Fibroblast of lung (primary cell): ENCODE data around the gene RPUSD4. TPM values are rescaled to one million over a fixed set of nuclear protein-coding genes. Genes with fewer than 3 reads are reported as not detected.
A peak's percentile ranks its signal among the peaks of the same experiment; 100 is the strongest.

Source experiments
- DNase-seq, 2 donors: peaks; one replicate each; pipeline versions ENCODE4 v3.0.0 to v3.0.0-alpha.2; 2010; ENCODE audit warnings: low read depth in 2 of 2
- H2AFZ ChIP-seq: 2 replicates; pipeline ENCODE4 v1.5.1; 2012; ENCODE audit warnings: low read length, control low read depth, inconsistent platforms
- H3K27ac ChIP-seq: 2 replicates; pipeline ENCODE4 v1.5.1; 2011; ENCODE audit warnings: low read length, control low read depth; ENCODE audit not compliant: insufficient read depth
- H3K27me3 ChIP-seq: 2 replicates; pipeline ENCODE4 v1.5.1; 2011; ENCODE audit warnings: mild to moderate bottlenecking, low read length; ENCODE audit not compliant: control insufficient read depth, insufficient read depth
- H3K36me3 ChIP-seq: 2 replicates; pipeline ENCODE4 v1.5.1; 2011; ENCODE audit warnings: low read length; ENCODE audit not compliant: control insufficient read depth, insufficient read depth
- H3K4me1 ChIP-seq: 2 replicates; pipeline ENCODE4 v1.5.1; 2011; ENCODE audit warnings: low read length; ENCODE audit not compliant: control insufficient read depth, insufficient read depth; ENCODE audit errors: extremely low read depth
- H3K4me2 ChIP-seq: 2 replicates; pipeline ENCODE4 v1.5.1; 2011; ENCODE audit warnings: low read length, control low read depth; ENCODE audit not compliant: insufficient read depth; ENCODE audit errors: extremely low read depth
- H3K4me3 ChIP-seq, 4 experiments: fragments of 200-600 bp in 1 of 4; sonication (generic) in 1 of 4; replicated peaks in 1 of 4; 2 replicates each; pipeline ENCODE4 v1.5.1; 2011 to 2016; ENCODE audit warnings: low read length in 4 of 4, low read depth in 3 of 4, mild to moderate bottlenecking in 3 of 4, control low read depth in 2 of 4, inconsistent platforms in 1 of 4, mixed read lengths in 1 of 4; ENCODE audit not compliant: insufficient read depth in 1 of 4; ENCODE audit errors: control extremely low read depth in 1 of 4
- H3K79me2 ChIP-seq: 2 replicates; pipeline ENCODE4 v1.5.1; 2012; ENCODE audit warnings: mild to moderate bottlenecking, low read length, inconsistent platforms; ENCODE audit not compliant: control insufficient read depth, insufficient read depth
- H3K9ac ChIP-seq: 2 replicates; pipeline ENCODE4 v1.5.1; 2011; ENCODE audit warnings: mild to moderate bottlenecking, low read length, control low read depth; ENCODE audit not compliant: insufficient read depth
- H3K9me3 ChIP-seq: 2 replicates; pipeline ENCODE4 v1.5.1; 2012; ENCODE audit warnings: low read depth, low read length; ENCODE audit not compliant: control insufficient read depth, insufficient read depth
- H4K20me1 ChIP-seq: 2 replicates; pipeline ENCODE4 v1.5.1; 2011; ENCODE audit warnings: low read length; ENCODE audit not compliant: control insufficient read depth, insufficient read depth; ENCODE audit errors: extremely low read depth
- CTCF ChIP-seq, 2 donors: IDR thresholded peaks in 1 of 2; conservative IDR thresholded peaks in 1 of 2; 1 replicate in 1 of 2; 2 replicates in 1 of 2; pipeline ENCODE4 v1.5.1; 2011 to 2012; ENCODE audit warnings: low read length in 2 of 2, control low read depth in 1 of 2, inconsistent platforms in 1 of 2, low read depth in 1 of 2, mild to moderate bottlenecking in 1 of 2
- EZH2 ChIP-seq: IDR thresholded peaks from 2 replicates; pipeline ENCODE4 v1.5.1; 2012; ENCODE audit warnings: low read length, control low read depth, mild to moderate bottlenecking; ENCODE audit errors: missing control alignments
- polyA plus RNA-seq, 2 donors: library from polyadenylated mRNA; depleted of rRNA in 1 of 2; stranded (reverse) in 1 of 2; unstranded in 1 of 2; fragments of >200 nt; gene quantifications; 2 replicates each; pipeline ENCODE4 v1.2.1, GENCODE V29; 2011 to 2012; ENCODE audit warnings: missing spikeins in 1 of 2
- total RNA-seq: library from RNA; depleted of rRNA; stranded (reverse); fragments of >200 nt; gene quantifications from 2 replicates; pipeline ENCODE4 v1.2.1, GENCODE V29; 2014

The RPUSD4 gene
- total and polyA plus RNA-seq, 2 donors (not counting 1 experiment from before 2014, with no cell fraction given), result 16.3 to 26.9 TPM

GRCh38 chr11:126195119-126195518 is 16.3 kb downstream of the RPUSD4 start:
- H3K9ac ChIP-seq, result no peak overlapping the region
- H3K4me2 ChIP-seq, result no peak overlapping the region
- peaks cover 16% of the 10 kb centered on the region for H3K36me3 ChIP-seq
- H4K20me1 ChIP-seq, result no peaks in the 10 kb centered on the region
- H3K9me3 ChIP-seq, result no peaks in the 10 kb centered on the region
- no peaks in the 10 kb centered on the region for H3K4me1 ChIP-seq
- H3K27ac ChIP-seq, result no peak overlapping the region
- H2AFZ ChIP-seq, result no peak overlapping the region
- no peak for TF ChIP-seq CTCF (conservative IDR thresholded peaks at IDR 0.05 in 1 of 2, IDR thresholded peaks at IDR 0.05 in 1 of 2; ENCODE audit: low read depth in 1 of 2, low read length in 2 of 2)
- no peak for TF ChIP-seq EZH2
- no peak overlapping the region for H3K4me3 ChIP-seq
- no peaks in the 10 kb centered on the region for H3K27me3 ChIP-seq
- DNase-seq, result no peak
- H3K79me2 ChIP-seq, result no peaks in the 10 kb centered on the region

GRCh38 chr11:126194121-126194543 is 17.3 kb downstream of the RPUSD4 start:
- Histone ChIP-seq H3K79me2 (no peaks in the 10 kb centered on the region), H3K4me1 (no peaks in the 10 kb centered on the region), H3K9me3 (no peaks in the 10 kb centered on the region), H3K36me3 (peaks cover 14% of the 10 kb centered on the region), H2AFZ (no peak overlapping the region), H3K4me3 (no peak overlapping the region), H3K4me2 (no peak overlapping the region), H3K27me3 (no peaks in the 10 kb centered on the region), H4K20me1 (no peaks in the 10 kb centered on the region), H3K9ac (no peak overlapping the region), H3K27ac (no peak overlapping the region)
- DNase-seq, result peak; percentile 25 to 74
- TF ChIP-seq CTCF (conservative IDR thresholded peaks at IDR 0.05 in 1 of 2, IDR thresholded peaks at IDR 0.05 in 1 of 2; ENCODE audit: low read depth in 1 of 2, low read length in 2 of 2), result peak; percentile 60 to 68
- no peak for TF ChIP-seq EZH2

GRCh38 chr11:126193038-126193478 is 18.4 kb downstream of the RPUSD4 start:
- DNase-seq, result no peak
- H3K4me3 ChIP-seq, result no peak overlapping the region
- no peak overlapping the region for H3K27ac ChIP-seq
- H3K79me2 ChIP-seq, result no peaks in the 10 kb centered on the region
- no peaks in the 10 kb centered on the region for H3K27me3 ChIP-seq
- peaks cover 12% of the 10 kb centered on the region for H3K36me3 ChIP-seq
- H3K9me3 ChIP-seq, result no peaks in the 10 kb centered on the region
- H2AFZ ChIP-seq, result no peak overlapping the region
- H4K20me1 ChIP-seq, result no peaks in the 10 kb centered on the region
- no peak overlapping the region for H3K4me2 ChIP-seq
- no peak overlapping the region for H3K9ac ChIP-seq
- no peaks in the 10 kb centered on the region for H3K4me1 ChIP-seq
- TF ChIP-seq CTCF (conservative IDR thresholded peaks at IDR 0.05 in 1 of 2, IDR thresholded peaks at IDR 0.05 in 1 of 2; ENCODE audit: low read depth in 1 of 2, low read length in 2 of 2) (no peak), EZH2 (no peak)
